ENCODE data around the gene STXBP6.

DNA sequence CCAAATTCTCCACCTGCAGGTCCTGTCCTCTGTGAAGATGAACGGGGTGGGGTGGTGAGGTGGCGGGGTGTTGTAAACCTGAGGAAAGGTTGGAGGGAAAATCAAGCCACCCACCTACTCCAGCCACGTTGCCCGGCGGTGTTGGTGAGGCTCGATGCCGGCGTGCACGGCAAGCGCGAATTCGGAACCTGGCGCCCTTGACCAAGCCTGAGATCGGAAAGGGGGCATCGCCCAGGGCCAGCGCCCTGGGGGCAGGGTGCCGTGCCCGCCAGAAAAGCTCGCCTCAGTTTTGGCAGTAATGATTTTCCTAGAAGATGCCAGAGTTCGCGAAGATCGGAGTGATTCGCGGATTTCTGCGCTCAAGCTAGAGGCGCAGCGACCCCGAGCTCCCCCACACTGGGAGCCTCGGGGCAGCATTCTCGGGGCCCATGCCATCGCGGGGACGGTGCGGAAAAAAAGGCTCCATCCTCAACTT is 817 bp downstream of the STXBP6 start:
- TF ChIP-seq, protein P1, sequence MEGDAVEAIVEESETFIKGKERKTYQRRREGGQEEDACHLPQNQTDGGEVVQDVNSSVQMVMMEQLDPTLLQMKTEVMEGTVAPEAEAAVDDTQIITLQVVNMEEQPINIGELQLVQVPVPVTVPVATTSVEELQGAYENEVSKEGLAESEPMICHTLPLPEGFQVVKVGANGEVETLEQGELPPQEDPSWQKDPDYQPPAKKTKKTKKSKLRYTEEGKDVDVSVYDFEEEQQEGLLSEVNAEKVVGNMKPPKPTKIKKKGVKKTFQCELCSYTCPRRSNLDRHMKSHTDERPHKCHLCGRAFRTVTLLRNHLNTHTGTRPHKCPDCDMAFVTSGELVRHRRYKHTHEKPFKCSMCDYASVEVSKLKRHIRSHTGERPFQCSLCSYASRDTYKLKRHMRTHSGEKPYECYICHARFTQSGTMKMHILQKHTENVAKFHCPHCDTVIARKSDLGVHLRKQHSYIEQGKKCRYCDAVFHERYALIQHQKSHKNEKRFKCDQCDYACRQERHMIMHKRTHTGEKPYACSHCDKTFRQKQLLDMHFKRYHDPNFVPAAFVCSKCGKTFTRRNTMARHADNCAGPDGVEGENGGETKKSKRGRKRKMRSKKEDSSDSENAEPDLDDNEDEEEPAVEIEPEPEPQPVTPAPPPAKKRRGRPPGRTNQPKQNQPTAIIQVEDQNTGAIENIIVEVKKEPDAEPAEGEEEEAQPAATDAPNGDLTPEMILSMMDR (IDR thresholded peaks at IDR 0.05) = no peak
- no peak for TF ChIP-seq POLR2AphosphoS5 (IDR thresholded peaks at IDR 0.05; ENCODE audit: low read depth, low read length)
- TF ChIP-seq SIN3A (IDR thresholded peaks at IDR 0.05; ENCODE audit: borderline replicate concordance, insufficient read depth, low read depth, low read length) = no peak
- TF ChIP-seq TCF7L2 (IDR thresholded peaks at IDR 0.05; ENCODE audit: low read depth, low read length) = no peak
- TF ChIP-seq, protein P2, sequence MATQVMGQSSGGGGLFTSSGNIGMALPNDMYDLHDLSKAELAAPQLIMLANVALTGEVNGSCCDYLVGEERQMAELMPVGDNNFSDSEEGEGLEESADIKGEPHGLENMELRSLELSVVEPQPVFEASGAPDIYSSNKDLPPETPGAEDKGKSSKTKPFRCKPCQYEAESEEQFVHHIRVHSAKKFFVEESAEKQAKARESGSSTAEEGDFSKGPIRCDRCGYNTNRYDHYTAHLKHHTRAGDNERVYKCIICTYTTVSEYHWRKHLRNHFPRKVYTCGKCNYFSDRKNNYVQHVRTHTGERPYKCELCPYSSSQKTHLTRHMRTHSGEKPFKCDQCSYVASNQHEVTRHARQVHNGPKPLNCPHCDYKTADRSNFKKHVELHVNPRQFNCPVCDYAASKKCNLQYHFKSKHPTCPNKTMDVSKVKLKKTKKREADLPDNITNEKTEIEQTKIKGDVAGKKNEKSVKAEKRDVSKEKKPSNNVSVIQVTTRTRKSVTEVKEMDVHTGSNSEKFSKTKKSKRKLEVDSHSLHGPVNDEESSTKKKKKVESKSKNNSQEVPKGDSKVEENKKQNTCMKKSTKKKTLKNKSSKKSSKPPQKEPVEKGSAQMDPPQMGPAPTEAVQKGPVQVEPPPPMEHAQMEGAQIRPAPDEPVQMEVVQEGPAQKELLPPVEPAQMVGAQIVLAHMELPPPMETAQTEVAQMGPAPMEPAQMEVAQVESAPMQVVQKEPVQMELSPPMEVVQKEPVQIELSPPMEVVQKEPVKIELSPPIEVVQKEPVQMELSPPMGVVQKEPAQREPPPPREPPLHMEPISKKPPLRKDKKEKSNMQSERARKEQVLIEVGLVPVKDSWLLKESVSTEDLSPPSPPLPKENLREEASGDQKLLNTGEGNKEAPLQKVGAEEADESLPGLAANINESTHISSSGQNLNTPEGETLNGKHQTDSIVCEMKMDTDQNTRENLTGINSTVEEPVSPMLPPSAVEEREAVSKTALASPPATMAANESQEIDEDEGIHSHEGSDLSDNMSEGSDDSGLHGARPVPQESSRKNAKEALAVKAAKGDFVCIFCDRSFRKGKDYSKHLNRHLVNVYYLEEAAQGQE (IDR thresholded peaks at IDR 0.05; ENCODE audit: insufficient read depth in 1 of 2, low read depth in 2 of 2, low read length in 1 of 2) = no peak
